Measurements from ENCODE around the gene GRXCR1. TPM values are rescaled to one million over a fixed set of nuclear protein-coding genes. Genes with fewer than 3 reads are reported as not detected.

GRXCR1 gene
- total and polyA plus RNA-seq, 2 experiments from 2014 or later, result not detected

DNA sequence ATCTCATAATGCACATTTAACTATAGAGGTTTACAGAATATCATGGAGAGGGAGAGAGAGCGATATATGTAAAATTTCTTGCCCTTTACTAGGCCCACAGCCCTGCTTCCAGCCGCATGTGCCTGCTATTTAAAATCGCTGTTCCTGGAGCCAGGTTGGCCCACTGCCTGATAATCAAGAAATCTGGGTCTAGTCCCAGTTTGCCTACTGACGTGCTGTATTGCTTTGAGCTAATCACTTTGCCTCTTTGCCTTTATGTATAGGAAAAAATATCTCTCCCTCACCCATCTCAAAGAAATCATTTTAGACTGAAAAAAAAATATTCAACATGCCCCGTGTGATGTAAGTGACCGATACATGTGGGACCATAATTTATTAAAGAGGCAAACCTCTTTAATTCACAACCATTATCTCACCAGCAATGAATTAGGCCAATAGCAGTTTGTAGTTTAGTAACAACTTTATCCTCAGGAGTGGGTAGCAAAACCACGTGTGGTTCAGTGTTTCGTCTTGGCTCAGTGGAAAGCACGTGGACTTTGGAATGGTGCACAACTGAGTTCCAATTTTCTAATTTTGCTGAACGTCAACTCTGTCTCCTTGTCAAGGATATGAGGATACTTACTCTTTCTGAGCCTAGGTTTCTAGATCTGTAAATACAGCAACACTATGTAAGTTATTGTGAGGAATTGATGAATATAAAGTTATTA lies 62.6 kb downstream of the GRXCR1 start:
- TF ChIP-seq EZH2 (IDR thresholded peaks at IDR 0.05; ENCODE audit: insufficient read depth, poor library complexity, severe bottlenecking) (no peak), EZH2phosphoT487 (IDR thresholded peaks at IDR 0.05; ENCODE audit: insufficient read depth, low read depth) (no peak)
- Histone ChIP-seq H3K4me3 (no peak overlapping the region), H3K9me2 (ENCODE audit: insufficient read depth) (no peaks in the 10 kb centered on the region)

DNA sequence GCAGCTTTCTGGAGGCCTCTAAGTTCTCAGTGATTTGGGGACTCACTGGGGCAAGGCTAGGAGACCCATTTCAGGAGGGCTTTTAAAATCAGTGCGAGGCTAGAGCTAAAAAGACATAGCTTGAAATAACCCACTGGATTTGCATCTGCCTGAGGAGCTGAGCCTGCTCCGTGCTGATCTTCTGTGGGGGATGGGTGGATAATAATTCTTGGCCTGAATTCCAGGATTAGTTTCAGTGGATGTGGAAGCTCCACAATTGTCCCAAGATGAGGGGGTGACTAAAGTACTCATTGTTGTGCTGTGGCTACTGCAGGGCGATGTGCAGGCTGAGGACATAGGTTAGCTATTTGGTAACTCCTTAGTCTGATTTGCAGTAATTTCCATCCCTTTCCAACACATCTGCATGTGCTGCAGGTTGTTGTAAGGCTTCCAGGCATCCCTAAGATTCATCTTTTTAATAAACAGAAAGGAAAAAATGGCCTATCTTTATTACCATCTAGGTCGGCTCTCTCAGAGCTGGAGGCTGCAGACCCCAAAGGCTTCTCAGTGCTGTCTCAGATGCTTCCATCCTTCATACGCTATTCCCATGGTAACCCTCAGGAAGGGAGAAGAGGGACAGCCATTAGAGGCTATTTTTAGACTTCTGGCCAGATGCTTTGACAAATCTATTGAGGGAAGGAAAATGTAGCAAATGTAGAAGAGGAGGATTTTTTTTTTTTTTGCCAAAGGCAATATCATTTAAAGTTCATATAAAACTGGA lies 63.4 kb downstream of the GRXCR1 start:
- no peaks in the 10 kb centered on the region for H3K27me3 ChIP-seq (replicated peaks; ENCODE audit: insufficient read depth)
- H3K4me1 ChIP-seq (ENCODE audit: insufficient read depth), result no peaks in the 10 kb centered on the region
- H3F3A ChIP-seq (ENCODE audit: insufficient read depth), result no peaks in the 10 kb centered on the region
- TF ChIP-seq EZH2phosphoT487 (IDR thresholded peaks at IDR 0.05; ENCODE audit: insufficient read depth, low read depth) (no peak), EZH2 (IDR thresholded peaks at IDR 0.05; ENCODE audit: insufficient read depth, poor library complexity, severe bottlenecking) (no peak)
- no peak overlapping the region for H3K4me2 ChIP-seq (ENCODE audit: unreplicated experiment)
- WGBS, 2 experiments (ENCODE audit: low coverage in 1 of 2, low lambda C conversion rate in 2 of 2, missing lambda C conversion rate in 2 of 2), result 4 to 5% methylated on average over 5 of the region's 5 CpGs
- no peak overlapping the region for H2AFZ ChIP-seq
- H3K9me3 ChIP-seq (ENCODE audit: low read depth), result no peaks in the 10 kb centered on the region
- no peaks in the 10 kb centered on the region for H4K20me1 ChIP-seq (ENCODE audit: insufficient read depth)
- no peak overlapping the region for H3K9ac ChIP-seq
- H3K9me2 ChIP-seq (ENCODE audit: insufficient read depth), result no peaks in the 10 kb centered on the region
- no peak overlapping the region for H3K4me3 ChIP-seq
- no peaks in the 10 kb centered on the region for H3K36me3 ChIP-seq (ENCODE audit: low read depth)
- H3K27ac ChIP-seq, result no peak overlapping the region
- in situ Hi-C loops (cut with MboI), result no loop called here
- no peaks in the 10 kb centered on the region for H3K79me2 ChIP-seq (ENCODE audit: insufficient read depth)
- DNase-seq, result no peak

More for the DNA sequence above, 62.6 kb downstream of the GRXCR1 start:
- H3K79me2 ChIP-seq (ENCODE audit: insufficient read depth), result no peaks in the 10 kb centered on the region
- 6 to 7% methylated on average over 10 of the region's 10 CpGs for WGBS, 2 experiments (ENCODE audit: low coverage in 1 of 2, low lambda C conversion rate in 2 of 2, missing lambda C conversion rate in 2 of 2)
- no peaks in the 10 kb centered on the region for H3F3A ChIP-seq (ENCODE audit: insufficient read depth)
- H3K9ac ChIP-seq, result no peak overlapping the region
- no peaks in the 10 kb centered on the region for H3K36me3 ChIP-seq (ENCODE audit: low read depth)
- DNase-seq, result no peak
- no peaks in the 10 kb centered on the region for H3K9me3 ChIP-seq (ENCODE audit: low read depth)
- H3K4me1 ChIP-seq (ENCODE audit: insufficient read depth), result no peaks in the 10 kb centered on the region
- H4K20me1 ChIP-seq (ENCODE audit: insufficient read depth), result no peaks in the 10 kb centered on the region
- H3K4me2 ChIP-seq (ENCODE audit: unreplicated experiment), result no peak overlapping the region
- no peak overlapping the region for H2AFZ ChIP-seq
- in situ Hi-C loops (cut with MboI), result no loop called here
- no peak overlapping the region for H3K27ac ChIP-seq
- no peaks in the 10 kb centered on the region for H3K27me3 ChIP-seq (replicated peaks; ENCODE audit: insufficient read depth)

DNA sequence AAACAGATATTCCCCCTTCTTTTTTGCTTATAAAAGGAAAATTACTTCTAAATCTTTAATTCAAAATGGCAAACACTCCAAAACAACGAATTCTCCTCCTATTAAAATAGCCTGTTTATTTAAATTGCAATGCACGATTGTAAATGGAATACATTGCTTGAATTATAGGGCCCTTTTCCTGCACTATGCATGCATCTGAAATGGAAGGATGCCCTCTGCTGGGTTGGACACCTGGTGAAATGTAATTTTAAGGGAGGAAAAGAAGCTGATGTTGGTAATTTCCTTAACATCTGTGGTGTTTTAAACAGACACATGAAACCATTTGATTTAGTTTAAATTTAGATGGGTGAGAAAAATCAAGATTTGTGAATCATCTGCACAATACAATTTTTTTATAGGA lies 72.8 kb downstream of the GRXCR1 start:
- H3K27me3 ChIP-seq (replicated peaks; ENCODE audit: insufficient read depth), result no peaks in the 10 kb centered on the region
- no peak overlapping the region for H3K4me2 ChIP-seq (ENCODE audit: unreplicated experiment)
- no peaks in the 10 kb centered on the region for H3F3A ChIP-seq (ENCODE audit: insufficient read depth)
- no peak overlapping the region for H3K27ac ChIP-seq
- in situ Hi-C loops (cut with MboI), result no loop called here
- H3K9me2 ChIP-seq (ENCODE audit: insufficient read depth), result no peaks in the 10 kb centered on the region
- H2AFZ ChIP-seq, result no peak overlapping the region
- no peaks in the 10 kb centered on the region for H3K4me1 ChIP-seq (ENCODE audit: insufficient read depth)
- no peaks in the 10 kb centered on the region for H3K79me2 ChIP-seq (ENCODE audit: insufficient read depth)
- H3K9me3 ChIP-seq (ENCODE audit: low read depth), result no peaks in the 10 kb centered on the region
- H3K36me3 ChIP-seq (ENCODE audit: low read depth), result no peaks in the 10 kb centered on the region
- H3K9ac ChIP-seq, result no peak overlapping the region
- H4K20me1 ChIP-seq (ENCODE audit: insufficient read depth), result no peaks in the 10 kb centered on the region
- WGBS, 2 experiments (ENCODE audit: low coverage in 1 of 2, low lambda C conversion rate in 2 of 2, missing lambda C conversion rate in 2 of 2), result 0% methylated on average over 2 of the region's 2 CpGs
- no peak for TF ChIP-seq EZH2 (IDR thresholded peaks at IDR 0.05; ENCODE audit: insufficient read depth, poor library complexity, severe bottlenecking)
- TF ChIP-seq EZH2phosphoT487 (IDR thresholded peaks at IDR 0.05; ENCODE audit: insufficient read depth, low read depth), result no peak
- no peak for DNase-seq
- no peak overlapping the region for H3K4me3 ChIP-seq

DNA sequence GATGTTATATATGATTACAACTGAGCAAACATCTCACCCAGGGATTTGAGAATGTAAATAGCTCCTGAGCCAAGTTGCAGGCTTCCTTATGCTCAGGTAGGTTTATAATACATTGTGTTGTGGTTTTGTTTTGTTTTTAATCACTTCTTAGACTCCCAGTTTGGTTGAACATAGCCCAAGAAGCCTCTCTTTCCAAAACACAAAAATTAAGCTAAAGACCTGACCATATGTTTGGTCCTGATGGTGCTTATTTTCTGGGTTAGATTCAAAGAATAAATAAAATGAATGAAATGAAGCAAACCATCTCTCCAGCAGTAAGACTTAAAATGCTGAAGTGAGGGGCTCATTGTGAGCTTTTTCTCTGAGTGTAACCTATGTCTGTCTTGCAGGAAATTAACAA lies 93.5 kb downstream of the GRXCR1 start:
- no peaks in the 10 kb centered on the region for H3K79me2 ChIP-seq (ENCODE audit: insufficient read depth)
- no peaks in the 10 kb centered on the region for H3K4me1 ChIP-seq (ENCODE audit: insufficient read depth)
- no peak overlapping the region for H3K27ac ChIP-seq
- no peak overlapping the region for H3K4me3 ChIP-seq
- H2AFZ ChIP-seq, result no peak overlapping the region
- no peaks in the 10 kb centered on the region for H3K27me3 ChIP-seq (replicated peaks; ENCODE audit: insufficient read depth)
- H3K9me3 ChIP-seq (ENCODE audit: low read depth), result no peaks in the 10 kb centered on the region
- H4K20me1 ChIP-seq (ENCODE audit: insufficient read depth), result no peaks in the 10 kb centered on the region
- H3K9ac ChIP-seq, result no peak overlapping the region
- H3K9me2 ChIP-seq (ENCODE audit: insufficient read depth), result no peaks in the 10 kb centered on the region
- no peak overlapping the region for H3K4me2 ChIP-seq (ENCODE audit: unreplicated experiment)
- H3F3A ChIP-seq (ENCODE audit: insufficient read depth), result no peaks in the 10 kb centered on the region
- DNase-seq, result no peak
- H3K36me3 ChIP-seq (ENCODE audit: low read depth), result no peaks in the 10 kb centered on the region
- no peak for TF ChIP-seq EZH2phosphoT487 (IDR thresholded peaks at IDR 0.05; ENCODE audit: insufficient read depth, low read depth)
- no peak for TF ChIP-seq EZH2 (IDR thresholded peaks at IDR 0.05; ENCODE audit: insufficient read depth, poor library complexity, severe bottlenecking)
- in situ Hi-C loops (cut with MboI), result no loop called here

All from GM23248 (cell line).